Activated naive CD4-positive, alpha-beta T cell treated with anti-CD3 and anti-CD28 coated beads, Interleukin-2, amount 10 ng/mL, durations not matched to agents 7 days and 5 days (primary cell): ENCODE data around the gene CCDC8.
A peak's percentile ranks its signal among the peaks of the same experiment; 100 is the strongest.
"Not testable (repeated sequence)": the region's sequence is repeated elsewhere in the genome, so short reads cannot be mapped to it uniquely, and the experiment has no call there.

Experiments
- CTCF ChIA-PET: fragments of 350-600 bp; sonication (Branson Sonifier 250); formaldehyde crosslinking; loops from one replicate; lab custom pipeline; 2021; ENCODE audit warnings: antibody characterized with exemption; lab: Charles Lee
- DNase-seq: peaks from one replicate; pipeline ENCODE4 v3.0.0-alpha.2; 2020
- H3K27ac Mint-ChIP-seq: one replicate; pipeline ENCODE4 v1.8.0; 2021; ENCODE audit warnings: mild to moderate bottlenecking, moderate library complexity, mixed read lengths
- H3K27me3 Mint-ChIP-seq: one replicate; pipeline ENCODE4 v1.8.0; 2021; ENCODE audit warnings: mild to moderate bottlenecking, mixed read lengths
- H3K36me3 Mint-ChIP-seq: one replicate; pipeline ENCODE4 v1.8.0; 2021; ENCODE audit warnings: mixed read lengths
- H3K4me1 Mint-ChIP-seq: one replicate; pipeline ENCODE4 v1.8.0; 2021; ENCODE audit warnings: mixed read lengths
- H3K4me3 Mint-ChIP-seq: one replicate; pipeline ENCODE4 v1.8.0; 2021; ENCODE audit warnings: mild to moderate bottlenecking, moderate library complexity, mixed read lengths
- H3K9me3 Mint-ChIP-seq: one replicate; pipeline ENCODE4 v1.8.0; 2021; ENCODE audit warnings: mixed read lengths

CCDC8 gene

GRCh38 chr19:46420056-46420455 is 6.7 kb upstream of the CCDC8 start:
- Mint-ChIP-seq H3K27me3 (peaks cover 68% of the 10 kb centered on the region), H3K27ac (no peak overlapping the region)
- CTCF ChIA-PET = no interaction called here

GRCh38 chr19:46415804-46416709 is 2.7 kb upstream of the CCDC8 start:
- DNase-seq = peak; percentile 39
- H3K27ac Mint-ChIP-seq, H3K36me3 Mint-ChIP-seq, H3K9me3 Mint-ChIP-seq, CTCF ChIA-PET, H3K4me3 Mint-ChIP-seq, H3K4me1 Mint-ChIP-seq: not testable (repeated sequence)
- H3K27me3 Mint-ChIP-seq = peaks cover 87% of the 10 kb centered on the region

More at GRCh38 chr19:46420056-46420455, 6.7 kb upstream of the CCDC8 start:
- H3K4me1 Mint-ChIP-seq = peaks cover 2% of the 10 kb centered on the region
- no peak overlapping the region for H3K4me3 Mint-ChIP-seq
- DNase-seq = no peak
- H3K9me3 Mint-ChIP-seq = no peaks in the 10 kb centered on the region
- H3K36me3 Mint-ChIP-seq = no peaks in the 10 kb centered on the region

- not testable (repeated sequence) for H3K4me3 Mint-ChIP-seq, H3K36me3 Mint-ChIP-seq, DNase-seq, H3K27ac Mint-ChIP-seq, H3K9me3 Mint-ChIP-seq, H3K4me1 Mint-ChIP-seq
- peaks cover 95% of the 10 kb centered on the region for H3K27me3 Mint-ChIP-seq
- CTCF ChIA-PET = interaction anchor here (0.7 kb wide), 1 partner anchor 35 kb away, joined by 3 read pairs; no protein-coding TSS in a partner anchor
These were observed 1.5 kb upstream of the CCDC8 start for GRCh38 chr19:46414899-46415298.

GRCh38 chr19:46412650-46413261 is 608 bp downstream of the CCDC8 start:
- no peaks in the 10 kb centered on the region for H3K36me3 Mint-ChIP-seq
- peaks cover 6% of the 10 kb centered on the region for H3K4me1 Mint-ChIP-seq
- no peak for DNase-seq
- no peak overlapping the region for H3K4me3 Mint-ChIP-seq
- no peaks in the 10 kb centered on the region for H3K9me3 Mint-ChIP-seq
- peaks cover 100% of the 10 kb centered on the region for H3K27me3 Mint-ChIP-seq
- CTCF ChIA-PET = interaction anchor here (0.6 to 1.0 kb wide), 2 partner anchors 13 to 105 kb away, joined by 3 read pairs; no protein-coding TSS in a partner anchor
- no peak overlapping the region for H3K27ac Mint-ChIP-seq

- DNase-seq = no peak
- H3K27ac Mint-ChIP-seq = no peak overlapping the region
- no peaks in the 10 kb centered on the region for H3K36me3 Mint-ChIP-seq
- no peaks in the 10 kb centered on the region for H3K9me3 Mint-ChIP-seq
- peaks cover 100% of the 10 kb centered on the region for H3K27me3 Mint-ChIP-seq
- no peak overlapping the region for H3K4me3 Mint-ChIP-seq
- peaks cover 6% of the 10 kb centered on the region for H3K4me1 Mint-ChIP-seq
- CTCF ChIA-PET = interaction anchor here (1.2 kb wide), 1 partner anchor 10 kb away, joined by 3 read pairs; no protein-coding TSS in a partner anchor
These were observed 1.3 kb downstream of the CCDC8 start for GRCh38 chr19:46411925-46412649.

GRCh38 chr19:46411088-46411924 is 2.1 kb downstream of the CCDC8 start:
- no peak overlapping the region for H3K4me3 Mint-ChIP-seq
- H3K36me3 Mint-ChIP-seq = no peaks in the 10 kb centered on the region
- H3K4me1 Mint-ChIP-seq = peaks cover 4% of the 10 kb centered on the region
- H3K27me3 Mint-ChIP-seq = peaks cover 100% of the 10 kb centered on the region
- DNase-seq = no peak
- H3K27ac Mint-ChIP-seq = no peak overlapping the region
- CTCF ChIA-PET = interaction anchor here (1.2 kb wide), 1 partner anchor 10 kb away, joined by 3 read pairs; no protein-coding TSS in a partner anchor
- H3K9me3 Mint-ChIP-seq = no peaks in the 10 kb centered on the region

- DNase-seq = no peak
- no peak overlapping the region for H3K27ac Mint-ChIP-seq
- CTCF ChIA-PET = interaction anchor here (1.2 kb wide), 1 partner anchor 9 kb away, joined by 3 read pairs; no protein-coding TSS in a partner anchor
- no peak overlapping the region for H3K4me3 Mint-ChIP-seq
- H3K4me1 Mint-ChIP-seq = peaks cover 4% of the 10 kb centered on the region
- H3K36me3 Mint-ChIP-seq = no peaks in the 10 kb centered on the region
- no peaks in the 10 kb centered on the region for H3K9me3 Mint-ChIP-seq
- peaks cover 100% of the 10 kb centered on the region for H3K27me3 Mint-ChIP-seq
These were observed 2.9 kb downstream of the CCDC8 start for GRCh38 chr19:46410205-46411087.

GRCh38 chr19:46409191-46409590 is 4.2 kb downstream of the CCDC8 start:
- peaks cover 100% of the 10 kb centered on the region for H3K27me3 Mint-ChIP-seq
- CTCF ChIA-PET = no interaction called here
- no peak overlapping the region for H3K4me3 Mint-ChIP-seq
- peaks cover 10% of the 10 kb centered on the region for H3K4me1 Mint-ChIP-seq
- H3K36me3 Mint-ChIP-seq = peaks cover 2% of the 10 kb centered on the region
- H3K27ac Mint-ChIP-seq = no peak overlapping the region
- no peaks in the 10 kb centered on the region for H3K9me3 Mint-ChIP-seq
- no peak for DNase-seq

GRCh38 chr19:46408664-46409039 is 4.7 kb downstream of the CCDC8 start:
- Mint-ChIP-seq H3K27ac (no peak overlapping the region), H3K4me1 (peaks cover 13% of the 10 kb centered on the region), H3K4me3 (no peak overlapping the region), H3K36me3 (peaks cover 2% of the 10 kb centered on the region), H3K27me3 (peaks cover 100% of the 10 kb centered on the region), H3K9me3 (no peaks in the 10 kb centered on the region)
- CTCF ChIA-PET = no interaction called here
- DNase-seq = no peak

GRCh38 chr19:46407856-46408663 is 5.3 kb downstream of the CCDC8 start:
- Mint-ChIP-seq H3K4me3 (no peak overlapping the region), H3K36me3 (peaks cover 2% of the 10 kb centered on the region), H3K9me3 (no peaks in the 10 kb centered on the region), H3K27ac (no peak overlapping the region), H3K27me3 (peaks cover 100% of the 10 kb centered on the region), H3K4me1 (peaks cover 13% of the 10 kb centered on the region)
- DNase-seq = no peak
- CTCF ChIA-PET = no interaction called here

- no peak for DNase-seq
- Mint-ChIP-seq H3K4me1 (peaks cover 13% of the 10 kb centered on the region), H3K4me3 (no peak overlapping the region), H3K27ac (no peak overlapping the region), H3K9me3 (no peaks in the 10 kb centered on the region), H3K36me3 (peaks cover 2% of the 10 kb centered on the region), H3K27me3 (peaks cover 100% of the 10 kb centered on the region)
- CTCF ChIA-PET = interaction anchor here (0.7 to 1.1 kb wide), 2 partner anchors 49 to 81 kb away, joined by 3 to 4 read pairs; no protein-coding TSS in a partner anchor
These were observed 6.4 kb downstream of the CCDC8 start for GRCh38 chr19:46406976-46407375.
